IMR-90 (cell line): Measurements from ENCODE around the gene TBC1D30.

Experiments used
- CHD1 ChIP-seq: IDR thresholded peaks from 2 replicates; pipeline ENCODE4 v1.6.1; 2012; ENCODE audit warnings: low read depth, low read length, improper control_type of control experiment
- FOS ChIP-seq: fragments of 150-350 bp; IDR thresholded peaks from 2 replicates; pipeline ENCODE4 v1.6.1; 2016; ENCODE audit warnings: low read depth, low read length
- MAFK ChIP-seq: IDR thresholded peaks from 2 replicates; pipeline ENCODE4 v1.6.1; 2012; ENCODE audit warnings: low read depth, low read length, improper control_type of control experiment
- MAZ ChIP-seq: IDR thresholded peaks from 2 replicates; pipeline ENCODE4 v1.6.1; 2012; ENCODE audit warnings: low read depth, mild to moderate bottlenecking, low read length, improper control_type of control experiment, moderate library complexity, borderline replicate concordance
- MXI1 ChIP-seq: IDR thresholded peaks from 2 replicates; pipeline ENCODE4 v1.6.1; 2012; ENCODE audit warnings: low read depth, mild to moderate bottlenecking, low read length, moderate library complexity, borderline replicate concordance
- NFE2L2 ChIP-seq: fragments of 150-350 bp; IDR thresholded peaks from 2 replicates; pipeline ENCODE4 v1.6.1; 2016; ENCODE audit warnings: low read depth, mild to moderate bottlenecking, low read length
- POLR2A ChIP-seq: IDR thresholded peaks from 2 replicates; pipeline ENCODE4 v1.6.1; 2012; ENCODE audit warnings: mild to moderate bottlenecking, low read depth, low read length
- RAD21 ChIP-seq: IDR thresholded peaks from 2 replicates; pipeline ENCODE4 v1.6.1; 2012; ENCODE audit warnings: low read length, improper control_type of control experiment
- RFX5 ChIP-seq: IDR thresholded peaks from 2 replicates; pipeline ENCODE4 v1.8.0; 2012; ENCODE audit warnings: low read depth, mild to moderate bottlenecking, low read length, moderate library complexity
- TF ChIP-seq, protein P1 (sequence below): conservative IDR thresholded peaks from 2 replicates; pipeline ENCODE4 v1.5.1; 2012; ENCODE audit warnings: mild to moderate bottlenecking, low read depth, low read length, improper control_type of control experiment
- TF ChIP-seq, protein P2 (sequence below): fragments of 150-350 bp; IDR thresholded peaks from 2 replicates; pipeline ENCODE4 v1.6.1; 2016; ENCODE audit warnings: low read depth, mild to moderate bottlenecking, low read length, moderate library complexity, borderline replicate concordance
- TF ChIP-seq, protein P3 (sequence below): fragments of 150-350 bp; IDR thresholded peaks from 2 replicates; pipeline ENCODE4 v1.6.1; 2017; ENCODE audit warnings: mild to moderate bottlenecking, antibody characterized with exemption, low read length, low read depth

DNA sequence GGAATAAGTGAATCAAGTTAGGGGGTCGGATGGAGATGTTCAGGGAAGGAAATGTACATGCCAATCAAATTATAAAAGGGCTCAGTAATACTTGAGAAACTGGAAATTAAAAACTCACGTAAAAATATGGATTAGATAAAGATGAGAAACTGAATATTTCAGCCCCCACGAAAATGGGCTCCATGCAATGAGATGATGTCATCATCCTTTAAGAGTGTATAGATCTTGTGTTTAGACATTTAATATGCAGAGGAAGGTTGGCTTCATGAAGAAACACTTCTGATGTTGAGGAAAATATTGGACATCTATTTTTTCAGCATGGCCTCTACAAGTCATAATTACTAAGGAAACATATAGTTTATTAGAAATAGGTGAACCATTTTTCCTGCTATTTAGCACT lies 9.5 kb downstream of the TBC1D30 start:
- TF ChIP-seq, protein P1, sequence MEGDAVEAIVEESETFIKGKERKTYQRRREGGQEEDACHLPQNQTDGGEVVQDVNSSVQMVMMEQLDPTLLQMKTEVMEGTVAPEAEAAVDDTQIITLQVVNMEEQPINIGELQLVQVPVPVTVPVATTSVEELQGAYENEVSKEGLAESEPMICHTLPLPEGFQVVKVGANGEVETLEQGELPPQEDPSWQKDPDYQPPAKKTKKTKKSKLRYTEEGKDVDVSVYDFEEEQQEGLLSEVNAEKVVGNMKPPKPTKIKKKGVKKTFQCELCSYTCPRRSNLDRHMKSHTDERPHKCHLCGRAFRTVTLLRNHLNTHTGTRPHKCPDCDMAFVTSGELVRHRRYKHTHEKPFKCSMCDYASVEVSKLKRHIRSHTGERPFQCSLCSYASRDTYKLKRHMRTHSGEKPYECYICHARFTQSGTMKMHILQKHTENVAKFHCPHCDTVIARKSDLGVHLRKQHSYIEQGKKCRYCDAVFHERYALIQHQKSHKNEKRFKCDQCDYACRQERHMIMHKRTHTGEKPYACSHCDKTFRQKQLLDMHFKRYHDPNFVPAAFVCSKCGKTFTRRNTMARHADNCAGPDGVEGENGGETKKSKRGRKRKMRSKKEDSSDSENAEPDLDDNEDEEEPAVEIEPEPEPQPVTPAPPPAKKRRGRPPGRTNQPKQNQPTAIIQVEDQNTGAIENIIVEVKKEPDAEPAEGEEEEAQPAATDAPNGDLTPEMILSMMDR, result no peak
- TF ChIP-seq MAFK (no peak), CHD1 (no peak), RAD21 (no peak), FOS (no peak), MAZ (no peak), RFX5 (no peak), POLR2A (no peak), NFE2L2 (no peak), MXI1 (no peak)
- TF ChIP-seq, protein P2, sequence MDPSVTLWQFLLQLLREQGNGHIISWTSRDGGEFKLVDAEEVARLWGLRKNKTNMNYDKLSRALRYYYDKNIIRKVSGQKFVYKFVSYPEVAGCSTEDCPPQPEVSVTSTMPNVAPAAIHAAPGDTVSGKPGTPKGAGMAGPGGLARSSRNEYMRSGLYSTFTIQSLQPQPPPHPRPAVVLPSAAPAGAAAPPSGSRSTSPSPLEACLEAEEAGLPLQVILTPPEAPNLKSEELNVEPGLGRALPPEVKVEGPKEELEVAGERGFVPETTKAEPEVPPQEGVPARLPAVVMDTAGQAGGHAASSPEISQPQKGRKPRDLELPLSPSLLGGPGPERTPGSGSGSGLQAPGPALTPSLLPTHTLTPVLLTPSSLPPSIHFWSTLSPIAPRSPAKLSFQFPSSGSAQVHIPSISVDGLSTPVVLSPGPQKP, result no peak
- TF ChIP-seq, protein P3, sequence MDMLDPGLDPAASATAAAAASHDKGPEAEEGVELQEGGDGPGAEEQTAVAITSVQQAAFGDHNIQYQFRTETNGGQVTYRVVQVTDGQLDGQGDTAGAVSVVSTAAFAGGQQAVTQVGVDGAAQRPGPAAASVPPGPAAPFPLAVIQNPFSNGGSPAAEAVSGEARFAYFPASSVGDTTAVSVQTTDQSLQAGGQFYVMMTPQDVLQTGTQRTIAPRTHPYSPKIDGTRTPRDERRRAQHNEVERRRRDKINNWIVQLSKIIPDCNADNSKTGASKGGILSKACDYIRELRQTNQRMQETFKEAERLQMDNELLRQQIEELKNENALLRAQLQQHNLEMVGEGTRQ, result no peak
